IPS DF 4.7 (cell line): ENCODE data around the gene RNF121.

Experiments used
- DNase-seq: peaks from one replicate; pipeline ENCODE4 v3.0.0-alpha.2; 2013; ENCODE audit warnings: low spot score; ENCODE audit errors: extremely low read depth

The RNF121 gene

DNA sequence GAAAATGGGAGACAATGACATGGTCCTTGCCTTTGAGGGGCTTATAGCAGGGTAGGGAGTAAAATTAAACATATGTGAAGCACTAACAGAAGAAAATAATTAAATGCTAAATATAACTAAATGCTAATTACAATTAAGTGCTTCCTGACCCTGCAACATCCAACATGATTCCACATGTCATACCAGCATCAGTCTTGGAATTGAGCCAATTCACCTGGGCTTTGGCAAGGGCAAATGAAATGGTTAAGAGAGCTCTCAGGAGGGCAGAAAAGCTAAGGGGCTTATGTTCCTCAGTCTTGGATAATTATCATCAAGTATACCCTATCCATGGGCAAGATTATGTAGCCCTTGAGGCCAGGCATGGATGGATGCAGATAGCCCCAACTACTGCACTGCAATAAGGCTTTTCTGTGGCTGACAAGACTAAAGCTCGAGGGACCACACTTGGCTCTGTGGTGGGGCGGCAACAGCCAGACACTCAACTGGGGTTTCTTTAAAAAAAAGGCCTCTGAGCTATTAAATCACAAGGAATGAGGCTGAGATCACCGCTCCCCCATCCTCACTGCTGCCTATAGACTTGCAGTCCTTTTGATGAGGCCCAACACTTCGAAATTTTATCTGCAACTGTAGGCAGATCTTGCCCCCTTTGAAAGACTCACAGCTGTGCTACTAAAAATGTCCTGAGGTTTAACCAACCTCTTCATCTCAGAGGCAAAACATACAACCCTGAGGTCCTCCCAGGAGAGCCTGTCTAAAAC, 108.9 kb downstream of the RNF121 start:
- DNase-seq, result no peak

DNA sequence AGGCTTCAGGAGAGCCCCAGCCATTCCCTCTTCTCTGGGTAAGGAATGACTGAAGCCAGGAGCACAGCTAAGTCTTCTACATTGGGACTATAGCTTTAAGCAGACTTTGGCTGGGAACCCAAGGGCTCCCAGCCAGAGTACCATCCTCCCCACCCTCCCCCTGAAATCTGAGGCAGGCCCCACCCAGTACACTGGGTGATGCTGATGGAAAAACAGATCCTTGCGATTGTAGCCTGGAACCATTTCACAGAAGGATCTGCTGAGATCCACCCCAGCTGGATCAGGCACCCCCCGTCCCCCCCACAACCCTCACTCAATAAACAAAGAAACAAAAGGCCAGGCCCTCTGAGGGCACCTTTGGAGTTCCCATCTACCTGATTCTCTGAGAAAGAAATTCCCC, 109.6 kb downstream of the RNF121 start:
- no peak for DNase-seq

- no peak for DNase-seq
Observed at GRCh38 chr11:72039031-72039855, 110.4 kb downstream of the RNF121 start.

DNA sequence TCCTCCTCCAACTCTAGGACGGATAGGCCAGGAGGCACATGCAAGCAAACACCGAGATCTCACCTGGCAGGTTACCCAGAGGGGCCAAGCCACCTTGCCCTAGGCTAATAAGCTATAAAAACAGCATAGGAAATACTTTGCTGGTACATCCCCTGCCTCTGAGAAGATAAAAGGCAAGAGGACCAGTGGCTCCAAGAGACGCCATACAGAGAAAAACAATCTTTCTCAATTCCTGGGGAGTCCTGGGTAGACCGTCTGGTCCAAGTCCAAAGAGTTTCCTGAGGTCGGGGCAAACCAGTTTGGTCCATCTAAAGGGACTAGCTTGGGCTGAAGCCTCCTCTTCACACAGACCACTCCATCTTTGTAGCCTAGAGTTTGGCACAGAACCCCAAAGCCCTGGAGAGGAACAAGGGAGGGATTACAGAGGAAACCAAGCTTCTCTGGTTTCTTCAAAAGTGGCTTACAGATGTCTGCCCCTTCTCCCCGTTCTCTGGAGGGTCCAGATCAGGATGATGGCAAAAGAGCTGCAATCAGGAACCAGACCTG, 111.1 kb downstream of the RNF121 start:
- no peak for DNase-seq

- DNase-seq, result no peak
Observed at GRCh38 chr11:72040491-72041363, 111.9 kb downstream of the RNF121 start.

- DNase-seq, result no peak
Observed at GRCh38 chr11:72041364-72042063, 112.7 kb downstream of the RNF121 start.

GRCh38 chr11:72042064-72042745, 113.4 kb downstream of the RNF121 start:
- DNase-seq, result no peak

GRCh38 chr11:72045849-72046248, 117.0 kb downstream of the RNF121 start:
- no peak for DNase-seq
